Psoas muscle (tissue), 8 donors: ENCODE data around the gene NR2F1-AS1. TPM values are rescaled to one million over a fixed set of nuclear protein-coding genes. Genes with fewer than 3 reads are reported as not detected.
"Not testable (repeated sequence)": the region's sequence is repeated elsewhere in the genome, so short reads cannot be mapped to it uniquely, and the experiment has no call there.

Experiments
- ATAC-seq, 4 donors: fragments of 200-7000 bp; cut with Tn5 transposase; one replicate each; pipeline ENCODE4 v1.9.1; 2020; ENCODE audit warnings: moderate library complexity in 3 of 4, mild to moderate bottlenecking in 2 of 4
- DNase-seq, 2 donors: peaks; one replicate each; pipeline ENCODE4 v3.0.0-alpha.2; 2020
- H3K27ac ChIP-seq: fragments of 200-600 bp; one replicate; pipeline ENCODE4 v1.8.0; 2022
- H3K27me3 ChIP-seq, 3 donors: fragments of 200-600 bp in 1 of 3; one replicate each; pipeline versions ENCODE4 v1.6.1 to v1.8.0; 2013 to 2022; ENCODE audit warnings: low read length in 2 of 3, mild to moderate bottlenecking in 2 of 3, moderate library complexity in 1 of 3; ENCODE audit not compliant: insufficient read depth in 3 of 3
- H3K36me3 ChIP-seq, 2 donors: fragments of 200-600 bp in 1 of 2; one replicate each; pipeline versions ENCODE4 v1.6.1 to v1.8.0; 2013 to 2022; ENCODE audit warnings: low read depth in 1 of 2, mild to moderate bottlenecking in 1 of 2, moderate library complexity in 1 of 2; ENCODE audit not compliant: insufficient read depth in 1 of 2
- H3K4me1 ChIP-seq: fragments of 200-600 bp; one replicate; pipeline ENCODE4 v1.8.0; 2022
- H3K4me3 ChIP-seq: fragments of 200-600 bp; one replicate; pipeline ENCODE4 v1.8.0; 2022; ENCODE audit warnings: mild to moderate bottlenecking
- H3K9me3 ChIP-seq: fragments of 200-600 bp; one replicate; pipeline ENCODE4 v1.8.0; 2022
- CTCF ChIP-seq: fragments of 200-600 bp; IDR thresholded peaks from one replicate; pipeline ENCODE4 v1.8.0; 2022; ENCODE audit warnings: antibody characterized with exemption
- WGBS, 3 donors: extraction: QIAGEN DNeasy Blood & Tissue Kit; methylation state at CpG; one replicate each; pipeline versions ENCODE4 v1.1.6 to v1.1.7; 2013; 5-methylcytosine and 5-hydroxymethylcytosine counted together
- intact Hi-C, 2 donors: fragments of 100-400 bp; cut with DNase I; formaldehyde crosslinking; loops; one replicate each; pipeline versions ENCODE4 v1.11.0 to v1.14.2; 2022
- polyA plus RNA-seq, 3 donors: library from polyadenylated mRNA; stranded (reverse); fragments of 200-250 nt; gene quantifications; one replicate each; pipeline ENCODE4 v1.2.3, GENCODE V29; 2013
- total RNA-seq, 4 donors: library from RNA; stranded (reverse); fragmentation: NEBNext Ultra II Directional in 2 of 4; extraction: Animal tissue kit (Norgen Biotek cat#: 25700) in 2 of 4; gene quantifications; one replicate each; pipeline versions ENCODE4 v1.2.1 to v1.2.4, GENCODE V29; 2021 to 2023
- donor health status: healthy with polysubstance abuse.
- donor health status: DM: no; HTN: no; CAD: no; lungs with moderate emphysema.
- donor health status: Bipolar disorder and iron deficiency.
- donor health status: healthy.
- donor health status: DM: yes; HTN: yes; CAD: no.
- donor health status: DM: no; HTN: no; CAD: no.
- donor health status: DM: no; HTN: no; CAD: no.
- donor health status: DM: yes; HTN: yes; CAD: no.

Gene NR2F1-AS1
- total and polyA plus RNA-seq, 7 donors, result 0.13 to 1.5 (median 0.42) TPM

- 53 to 73% (median 70%) methylated on average over 2 of the region's 2 CpGs for WGBS, 3 donors
- H3K9me3 ChIP-seq, result no peaks in the 10 kb centered on the region
- intact Hi-C loops, result no loop called here
- TF ChIP-seq CTCF, result no peak
- ATAC-seq (no peak), DNase-seq (no peak)
- H3K27me3 ChIP-seq, result no peaks in the 10 kb centered on the region
- H3K4me1 ChIP-seq, result no peaks in the 10 kb centered on the region
- H3K4me3 ChIP-seq, result no peak overlapping the region
- H3K27ac ChIP-seq, result no peak overlapping the region
- H3K36me3 ChIP-seq, result no peaks in the 10 kb centered on the region
Observed at GRCh38 chr5:93510626-93511380, 70.2 kb downstream of the NR2F1-AS1 start.

DNA sequence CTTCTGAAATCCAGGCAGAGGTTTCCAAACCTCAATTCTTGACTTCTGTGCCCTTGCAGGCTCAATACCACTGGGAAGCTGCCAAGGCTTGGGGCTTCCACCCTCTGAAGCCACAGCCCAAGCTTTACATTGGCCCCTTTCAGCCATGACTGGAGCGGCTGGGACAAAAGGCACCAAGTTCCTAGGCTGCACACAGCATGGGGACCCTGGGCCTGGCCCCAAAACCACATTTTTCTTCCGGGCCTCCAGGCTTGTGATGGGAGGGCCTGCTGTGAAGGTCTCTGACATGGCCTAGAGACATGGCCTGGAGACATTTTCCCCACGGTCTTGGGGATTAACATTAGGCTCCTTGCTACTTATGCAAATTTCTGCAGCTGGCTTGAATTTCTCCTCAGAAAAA is 75.5 kb downstream of the NR2F1-AS1 start:
- H3K4me1 ChIP-seq, H3K27ac ChIP-seq, H3K9me3 ChIP-seq, H3K4me3 ChIP-seq, ATAC-seq, H3K36me3 ChIP-seq, H3K27me3 ChIP-seq, DNase-seq, intact Hi-C loops: not testable (repeated sequence)
- WGBS, 3 donors, result 94 to 97% (median 96%) methylated on average over 3 of the region's 3 CpGs

DNA sequence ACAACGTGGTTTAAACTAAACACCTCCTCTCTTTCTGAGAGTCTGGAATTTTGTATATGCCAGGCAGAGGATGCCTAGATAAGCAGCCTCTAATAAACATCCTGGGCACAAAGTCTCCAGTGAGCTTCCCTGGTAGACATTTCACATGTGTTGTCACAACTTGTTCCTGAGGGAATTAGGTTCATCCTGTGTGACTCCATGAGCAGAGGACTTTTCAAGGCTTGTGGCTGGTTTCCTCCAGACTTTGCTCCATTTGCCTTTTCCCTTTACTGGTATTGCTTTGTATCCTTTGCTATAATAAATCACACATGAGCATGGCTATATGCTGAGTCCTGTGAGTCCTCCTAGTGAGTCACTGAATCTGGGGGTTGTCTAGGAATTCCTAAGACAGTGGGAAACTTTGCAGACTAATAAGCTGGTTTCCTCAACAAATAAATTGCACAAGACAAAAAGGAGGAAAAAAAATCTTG is 77.4 kb downstream of the NR2F1-AS1 start:
- H3K36me3 ChIP-seq, result no peaks in the 10 kb centered on the region
- H3K27ac ChIP-seq, result no peak overlapping the region
- H3K27me3 ChIP-seq, result peaks cover 0 to 3% (median 0%) of the 10 kb centered on the region in 3 donors
- DNase-seq (no peak), ATAC-seq (no peak)
- intact Hi-C loops, result no loop called here
- H3K9me3 ChIP-seq, result no peaks in the 10 kb centered on the region
- H3K4me3 ChIP-seq, result no peak overlapping the region
- no peak for TF ChIP-seq CTCF
- no peaks in the 10 kb centered on the region for H3K4me1 ChIP-seq
- WGBS, 3 donors, result 49 to 60% (median 54%) methylated on average over 1 of the region's 1 CpG

DNA sequence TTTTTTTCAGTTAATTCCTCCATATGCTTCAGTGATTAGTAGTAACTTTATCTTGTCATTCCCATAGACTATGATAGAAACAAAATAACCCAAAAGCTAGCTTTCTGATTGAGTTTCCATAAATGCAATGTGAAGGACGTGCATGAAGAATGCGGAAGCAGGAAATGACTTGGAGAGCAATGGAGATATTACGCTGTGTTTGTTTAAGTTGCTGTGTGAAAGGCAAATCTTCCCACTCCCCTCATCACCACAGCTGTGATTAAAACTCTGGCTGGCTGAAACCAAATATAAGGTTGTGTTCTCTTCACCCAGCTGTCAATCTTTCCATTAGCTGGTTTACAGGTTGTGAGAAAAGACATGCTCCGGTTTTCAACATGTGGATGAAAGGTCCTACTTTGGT is 83.9 kb downstream of the NR2F1-AS1 start:
- ATAC-seq, result no peak
- no peak for TF ChIP-seq CTCF
- intact Hi-C loops, result no loop called here
- peaks cover 0 to 3% (median 0%) of the 10 kb centered on the region in 3 donors for H3K27me3 ChIP-seq
- H3K27ac ChIP-seq, result no peak overlapping the region
- DNase-seq, result no peak
- H3K9me3 ChIP-seq, result no peaks in the 10 kb centered on the region
- no peaks in the 10 kb centered on the region for H3K36me3 ChIP-seq
- WGBS, 3 donors, result 81 to 86% (median 83%) methylated on average over 4 of the region's 4 CpGs
- no peak overlapping the region for H3K4me3 ChIP-seq
- H3K4me1 ChIP-seq, result no peaks in the 10 kb centered on the region

DNA sequence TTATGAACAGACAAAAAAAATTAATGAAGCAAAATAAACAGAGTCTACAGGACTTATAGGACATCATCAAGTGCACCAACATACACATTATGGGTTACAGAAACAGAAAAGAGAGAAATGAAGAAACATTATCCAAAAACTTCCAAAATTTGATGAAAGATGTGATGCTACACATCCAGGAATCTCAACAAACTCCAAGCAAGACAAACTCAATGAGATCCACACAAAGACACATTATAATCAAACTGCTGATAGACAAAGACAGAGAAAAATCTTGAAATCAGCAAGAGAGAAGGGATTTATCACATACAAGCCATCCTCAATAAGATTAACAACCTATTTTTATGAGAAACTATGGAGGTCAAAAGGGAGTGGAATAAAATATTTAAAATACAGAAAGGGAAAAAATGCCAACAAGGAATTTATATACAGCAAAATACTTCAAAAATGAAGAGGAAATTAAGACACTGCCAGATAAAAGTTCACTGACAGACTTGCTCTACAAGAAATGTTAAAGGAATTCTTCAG is 101.0 kb downstream of the NR2F1-AS1 start:
- Histone ChIP-seq H3K4me1 (no peaks in the 10 kb centered on the region), H3K36me3 (no peaks in the 10 kb centered on the region), H3K9me3 (no peaks in the 10 kb centered on the region), H3K27ac (no peak overlapping the region), H3K27me3 (no peaks in the 10 kb centered on the region), H3K4me3 (no peak overlapping the region)
- intact Hi-C loops, result no loop called here
- no peak for TF ChIP-seq CTCF
- no peak for ATAC-seq
- no peak for DNase-seq
